Heart left ventricle (tissue), 16 donors: ENCODE data around the gene CHCHD6. TPM values are rescaled to one million over a fixed set of nuclear protein-coding genes. Genes with fewer than 3 reads are reported as not detected.

Experiments used
- ATAC-seq, 4 donors: fragments of 200-7000 bp; cut with Tn5 transposase; one replicate each; pipeline ENCODE4 v1.9.1; 2020 to 2022; ENCODE audit warnings: moderate library complexity in 4 of 4, mild to moderate bottlenecking in 3 of 4, moderate number of reproducible peaks in 1 of 4
- DNase-seq, 5 donors: peaks; one replicate each; pipeline ENCODE4 v3.0.0-alpha.2; 2020
- H3K27ac ChIP-seq, 12 donors: fragments of 200-600 bp; sonication (generic) in 4 of 12; one replicate each; pipeline versions ENCODE4 v1.5.0 to v1.8.0; 2016 to 2022; ENCODE audit warnings: mild to moderate bottlenecking in 2 of 12
- H3K27me3 ChIP-seq, 9 donors: fragments of 200-600 bp; sonication (generic) in 2 of 9; one replicate each; pipeline versions ENCODE4 v1.5.1 to v1.8.0; 2016 to 2022; ENCODE audit warnings: mild to moderate bottlenecking in 3 of 9
- H3K36me3 ChIP-seq, 9 donors: fragments of 200-600 bp; sonication (generic) in 2 of 9; one replicate each; pipeline versions ENCODE4 v1.5.0 to v1.8.0; 2018 to 2022; ENCODE audit warnings: mild to moderate bottlenecking in 2 of 9
- H3K4me1 ChIP-seq, 12 donors: fragments of 200-600 bp; sonication (generic) in 4 of 12; one replicate each; pipeline versions ENCODE4 v1.5.0 to v1.8.0; 2016 to 2022; ENCODE audit warnings: mild to moderate bottlenecking in 3 of 12
- H3K4me3 ChIP-seq, 12 donors: fragments of 200-600 bp; sonication (generic) in 4 of 12; one replicate each; pipeline versions ENCODE4 v1.5.0 to v1.8.0; 2017 to 2022; ENCODE audit warnings: mild to moderate bottlenecking in 9 of 12, moderate library complexity in 4 of 12
- H3K9me3 ChIP-seq, 12 donors: fragments of 200-600 bp; sonication (generic) in 4 of 12; one replicate each; pipeline versions ENCODE4 v1.5.0 to v1.8.0; 2016 to 2022; ENCODE audit warnings: mild to moderate bottlenecking in 1 of 12
- POLR2A ChIP-seq, 2 donors: fragments of 450-650 bp; IDR thresholded peaks; one replicate each; pipeline ENCODE4 v1.6.1; 2017; ENCODE audit warnings: antibody characterized with exemption in 2 of 2, mild to moderate bottlenecking in 2 of 2, moderate library complexity in 2 of 2
- WGBS, 4 donors: extraction: QIAGEN DNeasy Blood & Tissue Kit in 2 of 4; methylation state at CpG; one replicate each; pipeline versions ENCODE4 v1.1.5 to v1.1.7; 2013 to 2018; 5-methylcytosine and 5-hydroxymethylcytosine counted together
- intact Hi-C, 10 donors: fragments of 100-400 bp; cut with DNase I; formaldehyde crosslinking; loops; one replicate each; pipeline versions ENCODE4 v1.11.1 to v1.14.2; 2022
- polyA plus RNA-seq, 2 donors: library from polyadenylated mRNA; stranded (reverse); fragments of 200-250 nt; gene quantifications; one replicate each; pipeline ENCODE4 v1.2.3, GENCODE V29; 2013
- total RNA-seq, 9 donors: library from RNA; depleted of rRNA in 2 of 9; stranded (reverse); fragments of >200 nt in 2 of 9; fragmentation: NEBNext Ultra II Directional in 3 of 9; extraction: Animal tissue kit (Norgen Biotek cat#: 25700) in 3 of 9; gene quantifications; one replicate each; pipeline versions ENCODE4 v1.1.0 to v1.2.4, GENCODE V29; 2016 to 2023
- TF ChIP-seq, protein P1 (sequence below), 12 donors: fragments of 200-600 bp; sonication (generic) in 4 of 12; IDR thresholded peaks; one replicate each; pipeline versions ENCODE4 v1.5.0 to v1.8.0; 2018 to 2022; ENCODE audit warnings: antibody characterized with exemption in 12 of 12, mild to moderate bottlenecking in 5 of 12
- donor health status: ischemic (EF 13 %, LVEDD 7.1; RV severe dilation, severe dysfunction).
- donor health status: healthy with polysubstance abuse.
- donor health status: DM: no; HTN: yes; CAD: no.
- donor health status: DM: no; HTN: no; CAD: no.
- donor health status: ischemic (EF 25% LVEDD 6.9; RV normal size, moderate dysfunction).
- donor health status: ischemic (EF 25% LVEDD 5.7; RV mildly dilated, moderate dysfunction).
- donor health status: healthy.
- donor health status: DM: yes; HTN: yes; CAD: no.
- donor health status: ischemic (EF 35%, LVEDD 5.7; RV mildly dilated, moderate dysfunction).
- donor health status: nonischemic (EF 11% LVEDD 7.7; RV severe dilation, severe dysfunction).
- donor health status: DM: yes; HTN: yes; CAD: no.
- donor health status: PGD.
- donor health status: ischemic (EF 29% LVEDD 5.4; RV normal size, mild dysfunction).
- donor health status: nonischemic (EF 23%, LVEDD 6.1; RV moderate dilation, normal function).

Gene CHCHD6
- total and polyA plus RNA-seq, 11 donors: 7.7 to 29.3 (median 11.6) TPM

DNA sequence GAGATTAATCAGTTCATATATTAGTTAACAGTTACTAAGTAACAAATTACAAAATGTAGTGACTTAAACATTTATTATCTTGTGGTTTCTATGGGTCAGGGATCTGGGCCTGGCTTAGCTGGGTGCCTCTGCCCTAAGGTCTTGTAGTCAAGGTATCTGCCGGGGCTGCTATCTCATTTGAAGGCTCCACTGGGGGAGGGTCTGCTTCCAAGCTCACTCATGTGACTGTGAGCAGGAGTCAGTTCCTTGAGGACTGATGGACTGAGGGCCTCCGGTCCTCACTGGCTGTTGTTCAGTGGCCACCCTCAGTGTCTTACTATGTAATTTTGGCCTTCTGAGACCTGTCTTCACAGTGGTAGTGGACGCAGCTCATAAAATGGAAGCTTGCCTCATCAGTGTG is 143.0 kb downstream of the CHCHD6 start:
- H3K27ac ChIP-seq: no peak overlapping the region
- no peak for ATAC-seq
- no peak for DNase-seq
- no peaks in the 10 kb centered on the region for H3K27me3 ChIP-seq
- no peaks in the 10 kb centered on the region for H3K36me3 ChIP-seq
- 94 to 99% (median 97%) methylated on average over 3 of the region's 3 CpGs for WGBS, 4 donors
- TF ChIP-seq, protein P1, sequence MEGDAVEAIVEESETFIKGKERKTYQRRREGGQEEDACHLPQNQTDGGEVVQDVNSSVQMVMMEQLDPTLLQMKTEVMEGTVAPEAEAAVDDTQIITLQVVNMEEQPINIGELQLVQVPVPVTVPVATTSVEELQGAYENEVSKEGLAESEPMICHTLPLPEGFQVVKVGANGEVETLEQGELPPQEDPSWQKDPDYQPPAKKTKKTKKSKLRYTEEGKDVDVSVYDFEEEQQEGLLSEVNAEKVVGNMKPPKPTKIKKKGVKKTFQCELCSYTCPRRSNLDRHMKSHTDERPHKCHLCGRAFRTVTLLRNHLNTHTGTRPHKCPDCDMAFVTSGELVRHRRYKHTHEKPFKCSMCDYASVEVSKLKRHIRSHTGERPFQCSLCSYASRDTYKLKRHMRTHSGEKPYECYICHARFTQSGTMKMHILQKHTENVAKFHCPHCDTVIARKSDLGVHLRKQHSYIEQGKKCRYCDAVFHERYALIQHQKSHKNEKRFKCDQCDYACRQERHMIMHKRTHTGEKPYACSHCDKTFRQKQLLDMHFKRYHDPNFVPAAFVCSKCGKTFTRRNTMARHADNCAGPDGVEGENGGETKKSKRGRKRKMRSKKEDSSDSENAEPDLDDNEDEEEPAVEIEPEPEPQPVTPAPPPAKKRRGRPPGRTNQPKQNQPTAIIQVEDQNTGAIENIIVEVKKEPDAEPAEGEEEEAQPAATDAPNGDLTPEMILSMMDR (IDR thresholded peaks at IDR 0.05): no peak
- no peak for TF ChIP-seq POLR2A (IDR thresholded peaks at IDR 0.05)
- H3K9me3 ChIP-seq: no peaks in the 10 kb centered on the region
- intact Hi-C loops: no loop called here
- H3K4me1 ChIP-seq: peaks cover 0 to 26% (median 13%) of the 10 kb centered on the region in 12 donors
- no peak overlapping the region for H3K4me3 ChIP-seq

DNA sequence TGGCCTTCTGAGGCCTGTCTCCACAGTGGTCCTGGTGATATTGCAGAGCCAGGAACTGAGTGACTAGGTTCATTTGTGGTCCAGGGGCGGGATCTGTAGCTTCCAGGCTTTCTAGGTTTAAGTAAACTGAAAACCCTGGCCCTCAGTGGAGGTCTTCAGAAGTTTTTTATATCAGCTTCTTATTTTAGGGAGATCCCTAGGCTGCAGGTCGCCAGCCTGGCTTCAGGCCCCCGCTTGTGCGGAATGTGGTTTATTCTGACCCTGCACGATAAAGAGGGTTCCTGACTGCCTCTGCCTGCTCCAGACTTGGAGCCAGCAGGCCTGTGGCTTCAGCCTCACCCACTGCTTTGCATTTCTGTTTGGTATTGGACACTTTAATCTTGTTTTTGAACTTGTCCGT is 145.0 kb downstream of the CHCHD6 start:
- H3K27me3 ChIP-seq: no peaks in the 10 kb centered on the region
- WGBS, 4 donors: 73 to 82% (median 77%) methylated on average over 6 of the region's 6 CpGs
- no peak for DNase-seq
- H3K4me1 ChIP-seq: peaks cover 0 to 26% (median 11%) of the 10 kb centered on the region in 12 donors
- TF ChIP-seq POLR2A (IDR thresholded peaks at IDR 0.05): no peak
- TF ChIP-seq, protein P1 (IDR thresholded peaks at IDR 0.05): no peak
- H3K4me3 ChIP-seq: no peak overlapping the region
- no peak for ATAC-seq
- H3K27ac ChIP-seq: peak overlapping the region in 2 of 12 donors; percentile 12 to 67
- no peaks in the 10 kb centered on the region for H3K36me3 ChIP-seq
- H3K9me3 ChIP-seq: no peaks in the 10 kb centered on the region
- intact Hi-C loops: no loop called here

DNA sequence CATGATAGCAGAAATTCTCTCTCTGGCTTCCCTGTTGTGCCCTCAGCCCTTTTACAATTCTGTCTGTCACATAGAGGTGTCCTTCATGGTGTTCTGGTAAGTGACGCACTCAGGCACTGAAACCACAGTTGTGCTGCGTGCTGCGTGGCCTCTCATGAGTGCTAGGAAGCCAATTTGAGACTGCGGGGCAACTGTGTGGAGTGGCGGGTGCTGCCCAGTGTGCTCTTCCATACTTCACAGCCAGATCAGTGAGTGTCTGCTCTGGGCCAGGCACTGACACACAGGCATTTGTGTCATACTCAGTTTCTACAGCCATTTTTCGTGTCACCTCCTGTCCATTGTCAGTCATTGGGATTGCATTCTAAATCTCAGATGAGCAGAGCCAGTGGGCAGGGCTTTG is 145.7 kb downstream of the CHCHD6 start:
- Histone ChIP-seq H3K27me3 (no peaks in the 10 kb centered on the region), H3K9me3 (no peaks in the 10 kb centered on the region), H3K27ac (peak overlapping the region in 9 of 12 donors; percentile 2 to 73 (median 35)), H3K4me1 (peaks cover 0 to 26% (median 11%) of the 10 kb centered on the region in 12 donors), H3K36me3 (no peaks in the 10 kb centered on the region), H3K4me3 (no peak overlapping the region)
- intact Hi-C loops: loop anchor here in 1 of 10 donors (5.0 kb wide), 1 partner anchor 102 kb away; no protein-coding TSS in a partner anchor
- WGBS, 4 donors: 76 to 89% (median 82%) methylated on average over 6 of the region's 6 CpGs
- ATAC-seq (peak; percentile 53 to 84 (median 76)), DNase-seq (peak in 1 of 5 donors; percentile 47)
- TF ChIP-seq, protein P1 (IDR thresholded peaks at IDR 0.05): no peak
- TF ChIP-seq POLR2A (IDR thresholded peaks at IDR 0.05): no peak

DNA sequence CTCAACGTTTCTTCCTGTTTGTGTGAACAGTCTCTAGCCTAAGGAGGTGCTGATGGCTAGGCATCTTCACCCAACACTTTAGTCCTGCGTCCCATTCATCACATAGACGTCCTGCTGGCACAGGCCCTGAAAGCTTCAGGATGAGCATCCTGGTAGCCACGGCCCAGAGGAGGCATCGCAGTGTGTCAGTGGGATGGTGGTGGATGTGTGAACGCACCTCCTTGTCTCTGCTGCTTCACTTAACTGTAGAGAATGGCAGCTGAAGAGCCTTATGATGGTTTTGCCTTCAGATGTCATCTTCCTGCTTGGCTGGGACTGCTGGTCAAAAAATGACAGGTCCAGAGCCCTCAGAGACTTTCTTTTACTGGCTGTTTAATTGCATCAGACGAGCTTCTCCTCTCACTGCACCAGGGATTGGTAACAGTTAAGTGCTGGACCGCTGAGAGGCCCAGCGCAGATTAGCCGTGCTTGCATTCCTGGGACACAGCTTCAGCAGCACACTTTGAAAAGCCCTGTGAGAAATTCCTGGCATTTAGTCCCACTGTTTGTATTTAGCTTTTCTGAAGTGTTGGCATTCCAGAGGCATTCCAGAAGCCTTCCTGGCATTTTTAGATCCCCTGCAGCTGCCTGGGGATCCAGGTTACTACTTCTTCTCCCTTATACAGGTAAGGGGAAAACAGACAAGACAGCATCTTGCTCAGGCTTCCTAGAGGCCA is 146.5 kb downstream of the CHCHD6 start:
- Histone ChIP-seq H3K4me3 (no peak overlapping the region), H3K9me3 (no peaks in the 10 kb centered on the region), H3K4me1 (peaks cover 0 to 26% (median 11%) of the 10 kb centered on the region in 12 donors), H3K36me3 (no peaks in the 10 kb centered on the region), H3K27me3 (no peaks in the 10 kb centered on the region), H3K27ac (peak overlapping the region in 9 of 12 donors; percentile 2 to 73 (median 49))
- TF ChIP-seq, protein P1 (IDR thresholded peaks at IDR 0.05): no peak
- TF ChIP-seq POLR2A (IDR thresholded peaks at IDR 0.05): no peak
- 49 to 72% (median 53%) methylated on average over 9 to 10 of the region's 10 CpGs for WGBS, 4 donors
- intact Hi-C loops: loop anchor here in 1 of 10 donors (5.0 kb wide), 1 partner anchor 103 kb away; no protein-coding TSS in a partner anchor
- DNase-seq (peak in 3 of 5 donors; percentile 33 to 58 (median 40)), ATAC-seq (peak; percentile 80 to 91 (median 86))
